Thyroid gland (tissue), 4 donors: ENCODE data around the gene IRAG1.

Source experiments
- POLR2A ChIP-seq, 2 donors: fragments of 450-650 bp; IDR thresholded peaks; one replicate each; pipeline ENCODE4 v1.6.1; 2017; ENCODE audit warnings: antibody characterized with exemption in 2 of 2, mild to moderate bottlenecking in 2 of 2, moderate library complexity in 1 of 2
- TF ChIP-seq, protein P1 (sequence below), 6 experiments: fragments of 200-600 bp in 3 of 6; fragments of 450-650 bp in 3 of 6; sonication (generic) in 3 of 6; IDR thresholded peaks; one replicate each; pipeline ENCODE4 v1.5.1; 2016 to 2019; ENCODE audit warnings: antibody characterized with exemption in 6 of 6, mild to moderate bottlenecking in 2 of 6, inconsistent platforms in 1 of 6, moderate library complexity in 1 of 6

DNA sequence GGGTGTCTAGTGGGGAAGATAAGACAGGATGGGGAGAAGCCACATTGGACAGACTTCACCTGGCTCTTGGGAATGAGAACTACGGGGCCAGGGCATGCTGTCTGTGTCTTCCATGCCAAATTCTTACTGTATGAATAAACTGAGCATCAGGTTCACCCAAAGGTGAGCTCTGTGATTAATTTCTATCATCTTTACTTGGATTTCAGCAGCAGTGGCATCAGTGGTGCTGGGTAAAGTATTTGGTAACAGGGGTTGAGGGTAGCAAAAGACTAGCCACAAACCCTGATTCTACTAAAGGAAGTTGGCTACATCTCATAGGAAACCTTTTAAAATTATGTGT is 38.8 kb downstream of the IRAG1 start:
- TF ChIP-seq, protein P1, sequence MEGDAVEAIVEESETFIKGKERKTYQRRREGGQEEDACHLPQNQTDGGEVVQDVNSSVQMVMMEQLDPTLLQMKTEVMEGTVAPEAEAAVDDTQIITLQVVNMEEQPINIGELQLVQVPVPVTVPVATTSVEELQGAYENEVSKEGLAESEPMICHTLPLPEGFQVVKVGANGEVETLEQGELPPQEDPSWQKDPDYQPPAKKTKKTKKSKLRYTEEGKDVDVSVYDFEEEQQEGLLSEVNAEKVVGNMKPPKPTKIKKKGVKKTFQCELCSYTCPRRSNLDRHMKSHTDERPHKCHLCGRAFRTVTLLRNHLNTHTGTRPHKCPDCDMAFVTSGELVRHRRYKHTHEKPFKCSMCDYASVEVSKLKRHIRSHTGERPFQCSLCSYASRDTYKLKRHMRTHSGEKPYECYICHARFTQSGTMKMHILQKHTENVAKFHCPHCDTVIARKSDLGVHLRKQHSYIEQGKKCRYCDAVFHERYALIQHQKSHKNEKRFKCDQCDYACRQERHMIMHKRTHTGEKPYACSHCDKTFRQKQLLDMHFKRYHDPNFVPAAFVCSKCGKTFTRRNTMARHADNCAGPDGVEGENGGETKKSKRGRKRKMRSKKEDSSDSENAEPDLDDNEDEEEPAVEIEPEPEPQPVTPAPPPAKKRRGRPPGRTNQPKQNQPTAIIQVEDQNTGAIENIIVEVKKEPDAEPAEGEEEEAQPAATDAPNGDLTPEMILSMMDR (IDR thresholded peaks at IDR 0.05) = no peak
- no peak for TF ChIP-seq POLR2A (IDR thresholded peaks at IDR 0.05)
